ENCODE measurements around the gene ATF6B. TPM values are rescaled to one million over a fixed set of nuclear protein-coding genes. Genes with fewer than 3 reads are reported as not detected.

The ATF6B gene
- total RNA-seq: 10 to 100 TPM; 15.2 to 35.5 (median 33.2) TPM
- long read RNA-seq: 0 reads

DNA sequence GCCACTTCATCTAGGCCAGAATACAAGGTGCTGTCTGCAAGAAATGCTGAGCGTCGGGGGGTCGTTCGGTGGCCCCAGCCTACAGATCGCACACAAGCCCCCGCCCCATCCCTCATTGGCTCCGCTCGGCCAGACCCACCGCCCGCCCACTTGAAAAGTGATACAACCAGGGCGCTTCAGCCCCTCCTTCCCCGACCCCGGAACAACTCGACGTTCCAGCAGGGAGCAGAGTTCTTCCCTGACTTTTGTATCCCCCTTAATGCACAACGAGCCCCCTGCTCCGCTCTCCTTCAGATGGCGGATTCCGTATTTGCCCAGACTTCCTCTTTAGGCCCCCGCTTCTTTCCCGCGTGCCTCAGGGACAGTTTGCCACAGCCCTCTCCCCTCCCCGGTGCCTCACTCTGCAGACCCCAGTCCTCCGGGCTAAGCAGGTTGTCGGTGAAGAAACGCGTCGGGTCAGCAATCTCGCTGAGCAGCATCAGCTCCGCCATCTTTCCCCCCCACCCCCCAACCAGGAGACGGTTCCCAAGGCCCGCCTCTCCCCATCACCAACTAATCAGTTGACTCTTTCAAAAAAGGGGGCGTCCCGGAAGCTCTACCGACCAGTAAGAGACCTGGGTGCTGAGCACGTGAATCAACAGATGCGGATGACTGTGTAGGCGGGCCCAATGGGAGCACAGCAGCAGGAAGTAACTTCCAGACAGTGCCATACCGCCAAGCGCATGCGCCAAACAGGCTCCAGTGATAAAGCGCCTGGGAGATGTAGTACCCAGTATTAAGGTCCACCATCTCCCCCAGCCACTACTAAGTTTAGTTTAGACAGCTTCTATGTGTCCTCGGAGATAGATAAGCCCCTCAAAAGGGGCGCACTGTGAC is at the start of gene ATF6B:
Gene ATF6B (minus strand): TSS at position 530 of the 876 bp plus-strand sequence. CDS start 39 bp downstream, at position 491.
- Histone ChIP-seq H3K27ac (peak within 1 kb of the TSS; percentile 61 to 75 (median 74)), H3K36me3 (peaks cover 0 to 27% (median 8%) of the 10 kb centered on the region in 4 donors), H3K4me1 (peaks cover 0 to 28% (median 13%) of the 10 kb centered on the region in 4 donors), H3K9me3 (no peaks in the 10 kb centered on the region), H3K27me3 (no peaks in the 10 kb centered on the region), H3K4me3 (peak within 1 kb of the TSS; percentile 83 to 94 (median 91))
- ATAC-seq (peak; percentile 89 to 96 (median 92)), DNase-seq (peak; percentile 97 to 99 (median 99))
- peak; percentile 37 for TF ChIP-seq POLR2A (IDR thresholded peaks at IDR 0.05)
- TF ChIP-seq, protein P1, sequence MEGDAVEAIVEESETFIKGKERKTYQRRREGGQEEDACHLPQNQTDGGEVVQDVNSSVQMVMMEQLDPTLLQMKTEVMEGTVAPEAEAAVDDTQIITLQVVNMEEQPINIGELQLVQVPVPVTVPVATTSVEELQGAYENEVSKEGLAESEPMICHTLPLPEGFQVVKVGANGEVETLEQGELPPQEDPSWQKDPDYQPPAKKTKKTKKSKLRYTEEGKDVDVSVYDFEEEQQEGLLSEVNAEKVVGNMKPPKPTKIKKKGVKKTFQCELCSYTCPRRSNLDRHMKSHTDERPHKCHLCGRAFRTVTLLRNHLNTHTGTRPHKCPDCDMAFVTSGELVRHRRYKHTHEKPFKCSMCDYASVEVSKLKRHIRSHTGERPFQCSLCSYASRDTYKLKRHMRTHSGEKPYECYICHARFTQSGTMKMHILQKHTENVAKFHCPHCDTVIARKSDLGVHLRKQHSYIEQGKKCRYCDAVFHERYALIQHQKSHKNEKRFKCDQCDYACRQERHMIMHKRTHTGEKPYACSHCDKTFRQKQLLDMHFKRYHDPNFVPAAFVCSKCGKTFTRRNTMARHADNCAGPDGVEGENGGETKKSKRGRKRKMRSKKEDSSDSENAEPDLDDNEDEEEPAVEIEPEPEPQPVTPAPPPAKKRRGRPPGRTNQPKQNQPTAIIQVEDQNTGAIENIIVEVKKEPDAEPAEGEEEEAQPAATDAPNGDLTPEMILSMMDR (IDR thresholded peaks at IDR 0.05): no peak
- intact Hi-C loops (cut with DNase I): no loop called here
- WGBS (ENCODE audit: insufficient coverage, low coverage, low lambda C conversion rate, missing lambda C conversion rate): 0% methylated on average over 31 of the region's 44 CpGs

DNA sequence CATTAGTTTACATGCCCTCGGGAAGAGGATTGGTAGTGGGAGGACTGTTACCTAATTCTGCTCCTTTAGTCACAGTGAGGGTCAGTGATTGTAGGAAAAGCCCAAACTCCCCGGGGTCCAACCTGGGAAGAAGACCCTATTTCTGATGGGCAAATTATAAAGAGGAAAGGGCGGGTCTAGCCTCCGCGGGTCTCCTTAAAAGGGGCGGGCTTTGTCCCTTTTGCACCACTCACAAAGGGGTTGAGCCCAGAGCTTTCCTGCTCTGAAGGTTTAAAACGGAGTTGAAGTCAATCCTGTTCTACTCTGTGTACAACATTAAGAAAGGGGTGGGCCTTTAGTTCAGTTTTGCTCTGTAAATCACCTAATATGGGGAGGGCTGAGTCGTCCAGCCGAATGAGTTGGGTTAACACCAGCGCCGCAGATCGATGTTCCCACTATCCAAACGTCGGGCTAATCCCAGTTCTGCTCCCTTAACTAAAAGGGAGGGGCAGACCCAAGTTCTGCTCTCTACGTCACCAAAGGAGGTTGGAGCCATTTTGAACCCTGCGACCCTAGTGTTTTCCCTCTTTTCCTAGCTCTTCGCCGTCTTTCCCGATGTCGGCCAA is 49.2 kb upstream of the ATF6B start:
- peaks cover 0 to 3% (median 0%) of the 10 kb centered on the region in 4 donors for H3K36me3 ChIP-seq
- WGBS (ENCODE audit: insufficient coverage, low coverage, low lambda C conversion rate, missing lambda C conversion rate): 0% methylated on average over 19 of the region's 20 CpGs
- DNase-seq (no peak), ATAC-seq (peak in 2 of 4 donors; percentile 1 to 3)
- peak overlapping the region; percentile 19 to 87 (median 85) for H3K4me3 ChIP-seq
- peak; percentile 35 for TF ChIP-seq POLR2A (IDR thresholded peaks at IDR 0.05)
- TF ChIP-seq, protein P1 (IDR thresholded peaks at IDR 0.05): no peak
- H3K27ac ChIP-seq: peak overlapping the region; percentile 73 to 97 (median 82)
- intact Hi-C loops (cut with DNase I): no loop called here
- no peaks in the 10 kb centered on the region for H3K9me3 ChIP-seq
- no peaks in the 10 kb centered on the region for H3K27me3 ChIP-seq
- peaks cover 0 to 32% (median 9%) of the 10 kb centered on the region in 4 donors for H3K4me1 ChIP-seq

DNA sequence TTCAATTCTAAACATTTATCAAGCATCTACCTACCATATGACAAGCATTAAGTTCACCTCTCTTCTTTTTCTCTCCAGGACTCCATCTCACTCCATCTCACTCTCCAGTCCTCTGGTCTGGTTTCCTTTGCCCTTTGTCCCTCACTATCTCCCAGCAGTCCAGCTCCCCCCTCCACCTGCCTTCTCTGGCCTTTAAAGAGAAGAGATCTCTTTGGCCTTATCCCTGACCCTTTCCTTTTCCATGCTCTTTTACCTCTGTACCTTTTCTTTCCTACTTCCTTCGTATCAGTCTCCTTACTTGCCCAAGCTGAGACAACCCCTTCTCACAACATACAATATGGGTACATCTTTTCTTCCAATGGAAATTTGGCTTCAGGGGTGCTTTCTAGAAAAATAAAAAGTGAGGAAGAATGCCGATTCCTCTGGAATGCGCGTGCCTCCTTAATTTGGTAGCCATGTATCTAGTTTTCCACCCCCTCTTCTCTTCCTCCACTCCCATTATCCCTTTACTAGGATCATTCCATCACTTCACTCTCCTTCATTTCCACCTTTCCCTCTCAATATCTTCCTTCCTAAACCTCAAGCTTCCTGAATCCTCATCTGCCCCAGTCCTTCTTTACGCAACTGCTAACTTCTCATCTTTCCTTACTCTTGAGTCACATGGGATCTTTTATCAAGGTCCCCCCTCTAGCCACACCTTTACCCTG is 48.6 kb upstream of the ATF6B start:
- peaks cover 0 to 32% (median 9%) of the 10 kb centered on the region in 4 donors for H3K4me1 ChIP-seq

More for the DNA sequence above, 48.6 kb upstream of the ATF6B start:
- H3K27ac ChIP-seq: peak overlapping the region; percentile 73 to 97 (median 82)
- no peaks in the 10 kb centered on the region for H3K27me3 ChIP-seq
- TF ChIP-seq, protein P1 (IDR thresholded peaks at IDR 0.05): no peak
- no peak for TF ChIP-seq POLR2A (IDR thresholded peaks at IDR 0.05)
- H3K4me3 ChIP-seq: peak overlapping the region; percentile 85 to 89 (median 87)
- H3K9me3 ChIP-seq: no peaks in the 10 kb centered on the region
- 23% methylated on average over 5 of the region's 5 CpGs for WGBS (ENCODE audit: insufficient coverage, low coverage, low lambda C conversion rate, missing lambda C conversion rate)
- DNase-seq: no peak
- intact Hi-C loops (cut with DNase I): no loop called here
- peaks cover 0 to 3% (median 0%) of the 10 kb centered on the region in 4 donors for H3K36me3 ChIP-seq
- ATAC-seq: no peak

Measured in right lobe of liver (tissue), 6 donors.